Measurements from ENCODE around the gene ATP13A5. TPM values are rescaled to one million over a fixed set of nuclear protein-coding genes. Genes with fewer than 3 reads are reported as not detected.

ATP13A5 gene
- total RNA-seq, 2 experiments from 2014 or later = not detected

- ChIA-PET POLR2A (no interaction called here), CTCF (ENCODE audit: unreplicated experiment) (no interaction called here)
- Histone ChIP-seq H4K20me1 (ENCODE audit: insufficient read depth, low read length) (no peaks in the 10 kb centered on the region), H3K9me2 (ENCODE audit: insufficient read depth, low read length) (no peaks in the 10 kb centered on the region), H2AFZ (ENCODE audit: low read length) (no peak overlapping the region), H3K9me3 (ENCODE audit: low read length) (no peaks in the 10 kb centered on the region), H3K4me3 (ENCODE audit: low read depth, low read length, poor library complexity, severe bottlenecking) (no peak overlapping the region), H3K4me2 (ENCODE audit: low read length) (no peak overlapping the region), H3K36me3 (ENCODE audit: insufficient read depth, low read length) (no peaks in the 10 kb centered on the region), H3K27ac (ENCODE audit: low read depth, low read length, poor library complexity, severe bottlenecking) (no peak overlapping the region), H3K79me2 (ENCODE audit: insufficient read depth, low read depth, low read length) (no peaks in the 10 kb centered on the region), H3K4me1 (ENCODE audit: insufficient read depth, low read length, poor library complexity, severe bottlenecking) (no peaks in the 10 kb centered on the region)
- DNase-seq (ENCODE audit: low spot score) = no peak
- TF ChIP-seq CTCF (conservative IDR thresholded peaks at IDR 0.05; ENCODE audit: low read length) (no peak), EZH2phosphoT487 (IDR thresholded peaks at IDR 0.05; ENCODE audit: borderline replicate concordance, low read depth, low read length) (no peak)
- BruUV-seq (replicated peaks) = no TSS peak
- intact Hi-C loops (cut with micrococcal nuclease; ENCODE audit: unreplicated experiment) = no loop called here
Observed at GRCh38 chr3:193391902-193392301, 13.3 kb upstream of the ATP13A5 start.

- H3K4me1 ChIP-seq (ENCODE audit: insufficient read depth, low read length, poor library complexity, severe bottlenecking) = no peaks in the 10 kb centered on the region
- no peaks in the 10 kb centered on the region for H3K9me2 ChIP-seq (ENCODE audit: insufficient read depth, low read length)
- intact Hi-C loops (cut with micrococcal nuclease; ENCODE audit: unreplicated experiment) = no loop called here
- no peak overlapping the region for H3K27ac ChIP-seq (ENCODE audit: low read depth, low read length, poor library complexity, severe bottlenecking)
- H4K20me1 ChIP-seq (ENCODE audit: insufficient read depth, low read length) = no peaks in the 10 kb centered on the region
- no peaks in the 10 kb centered on the region for H3K9me3 ChIP-seq (ENCODE audit: low read length)
- TF ChIP-seq EZH2phosphoT487 (IDR thresholded peaks at IDR 0.05; ENCODE audit: borderline replicate concordance, low read depth, low read length) (no peak), CTCF (conservative IDR thresholded peaks at IDR 0.05; ENCODE audit: low read length) (no peak)
- POLR2A ChIA-PET = interaction anchor here (0.9 kb wide), 1 partner anchor 8 kb away, joined by 3 read pairs; no protein-coding TSS in a partner anchor
- no TSS peak for BruUV-seq (replicated peaks)
- no peak for DNase-seq (ENCODE audit: low spot score)
- no peak overlapping the region for H3K4me2 ChIP-seq (ENCODE audit: low read length)
- no peak overlapping the region for H3K4me3 ChIP-seq (ENCODE audit: low read depth, low read length, poor library complexity, severe bottlenecking)
- CTCF ChIA-PET (ENCODE audit: unreplicated experiment) = no interaction called here
- no peaks in the 10 kb centered on the region for H3K79me2 ChIP-seq (ENCODE audit: insufficient read depth, low read depth, low read length)
- H3K36me3 ChIP-seq (ENCODE audit: insufficient read depth, low read length) = no peaks in the 10 kb centered on the region
- H2AFZ ChIP-seq (ENCODE audit: low read length) = no peak overlapping the region
Observed at GRCh38 chr3:193389335-193389734, 10.8 kb upstream of the ATP13A5 start.

- H3K9me3 ChIP-seq (ENCODE audit: low read length) = no peaks in the 10 kb centered on the region
- intact Hi-C loops (cut with micrococcal nuclease; ENCODE audit: unreplicated experiment) = no loop called here
- no peak overlapping the region for H2AFZ ChIP-seq (ENCODE audit: low read length)
- CTCF ChIA-PET (ENCODE audit: unreplicated experiment) = no interaction called here
- POLR2A ChIA-PET = interaction anchor here (0.7 kb wide), 1 partner anchor 1543 kb away, joined by 5 read pairs; no protein-coding TSS in a partner anchor
- BruUV-seq (replicated peaks) = no TSS peak
- no peak overlapping the region for H3K4me3 ChIP-seq (ENCODE audit: low read depth, low read length, poor library complexity, severe bottlenecking)
- no peaks in the 10 kb centered on the region for H3K79me2 ChIP-seq (ENCODE audit: insufficient read depth, low read depth, low read length)
- no peaks in the 10 kb centered on the region for H3K4me1 ChIP-seq (ENCODE audit: insufficient read depth, low read length, poor library complexity, severe bottlenecking)
- no peak for DNase-seq (ENCODE audit: low spot score)
- TF ChIP-seq EZH2phosphoT487 (IDR thresholded peaks at IDR 0.05; ENCODE audit: borderline replicate concordance, low read depth, low read length) (no peak), CTCF (conservative IDR thresholded peaks at IDR 0.05; ENCODE audit: low read length) (no peak)
- H3K27ac ChIP-seq (ENCODE audit: low read depth, low read length, poor library complexity, severe bottlenecking) = no peak overlapping the region
- H3K36me3 ChIP-seq (ENCODE audit: insufficient read depth, low read length) = no peaks in the 10 kb centered on the region
- H3K9me2 ChIP-seq (ENCODE audit: insufficient read depth, low read length) = no peaks in the 10 kb centered on the region
- H4K20me1 ChIP-seq (ENCODE audit: insufficient read depth, low read length) = no peaks in the 10 kb centered on the region
- no peak overlapping the region for H3K4me2 ChIP-seq (ENCODE audit: low read length)
Observed at GRCh38 chr3:193388361-193388760, 9.8 kb upstream of the ATP13A5 start.
